CD14-positive monocyte (primary cell): ENCODE results near the gene TNFAIP2. TPM values are rescaled to one million over a fixed set of nuclear protein-coding genes. Genes with fewer than 3 reads are reported as not detected.

Source experiments
- DNase-seq, 3 donors: peaks; one replicate each; pipeline ENCODE4 v3.0.0-alpha.2; 2011 to 2022
- H2AFZ ChIP-seq: 2 replicates; pipeline ENCODE4 v1.6.0; 2012; ENCODE audit warnings: mild to moderate bottlenecking, low read depth, low read length, inconsistent platforms; ENCODE audit not compliant: insufficient read depth, poor library complexity, severe bottlenecking
- H3K27ac ChIP-seq, 2 donors: 1 replicate in 1 of 2; 2 replicates in 1 of 2; pipeline ENCODE4 v1.5.1; 2012 to 2013; ENCODE audit warnings: low read length in 2 of 2, control low read depth in 1 of 2, inconsistent platforms in 1 of 2, low read depth in 1 of 2, mild to moderate bottlenecking in 1 of 2
- H3K27me3 ChIP-seq, 2 donors: one replicate each; pipeline versions ENCODE4 v1.6.0 to v1.6.1; 2011 to 2013; ENCODE audit warnings: low read length in 2 of 2; ENCODE audit not compliant: control insufficient read depth in 2 of 2, insufficient read depth in 2 of 2
- H3K36me3 ChIP-seq, 2 donors: replicated peaks in 1 of 2; 1 replicate in 1 of 2; 2 replicates in 1 of 2; pipeline versions ENCODE4 v1.5.1 to v1.6.1; 2012 to 2013; ENCODE audit warnings: low read length in 2 of 2, control low read depth in 1 of 2, inconsistent platforms in 1 of 2, mild to moderate bottlenecking in 1 of 2; ENCODE audit not compliant: insufficient read depth in 2 of 2, control insufficient read depth in 1 of 2
- H3K4me1 ChIP-seq, 2 donors: 1 replicate in 1 of 2; 2 replicates in 1 of 2; pipeline versions ENCODE4 v1.5.1 to v1.6.1; 2012 to 2013; ENCODE audit warnings: low read length in 2 of 2, control low read depth in 1 of 2, inconsistent platforms in 1 of 2, mild to moderate bottlenecking in 1 of 2, moderate library complexity in 1 of 2; ENCODE audit not compliant: insufficient read depth in 2 of 2, control insufficient read depth in 1 of 2
- H3K4me2 ChIP-seq: replicated peaks from 2 replicates; pipeline ENCODE3; 2012; ENCODE audit warnings: low read length, moderate library complexity, mild to moderate bottlenecking; ENCODE audit not compliant: poor library complexity, severe bottlenecking; ENCODE audit errors: extremely low read depth
- H3K4me3 ChIP-seq, 3 experiments: fragments of 200-600 bp in 1 of 3; sonication (generic) in 1 of 3; replicated peaks in 1 of 3; 1 replicate in 2 of 3; 2 replicates in 1 of 3; pipeline ENCODE4 v1.5.1; 2011 to 2013; ENCODE audit warnings: low read length in 3 of 3, mild to moderate bottlenecking in 3 of 3, control low read depth in 2 of 3, low read depth in 2 of 3, inconsistent platforms in 1 of 3, moderate library complexity in 1 of 3
- H3K79me2 ChIP-seq: 2 replicates; pipeline ENCODE4 v1.6.0; 2012; ENCODE audit warnings: mild to moderate bottlenecking, control low read depth, inconsistent platforms, low read length, moderate library complexity; ENCODE audit not compliant: insufficient read depth
- H3K9ac ChIP-seq: 2 replicates; pipeline ENCODE4 v1.6.0; 2017; ENCODE audit warnings: low read length, mild to moderate bottlenecking; ENCODE audit not compliant: insufficient read depth, poor library complexity, severe bottlenecking
- H3K9me3 ChIP-seq, 2 donors: replicated peaks in 1 of 2; 1 replicate in 1 of 2; 2 replicates in 1 of 2; pipeline versions ENCODE4 v1.5.1 to v1.6.1; 2012 to 2013; ENCODE audit warnings: low read length in 2 of 2, control low read depth in 1 of 2; ENCODE audit not compliant: control insufficient read depth in 1 of 2, insufficient read depth in 1 of 2
- H4K20me1 ChIP-seq: 2 replicates; pipeline ENCODE4 v1.6.0; 2012; ENCODE audit warnings: mild to moderate bottlenecking, low read length, control low read depth, moderate library complexity; ENCODE audit not compliant: insufficient read depth
- H3K27ac Mint-ChIP-seq, 7 donors: one replicate each; pipeline ENCODE4 v1.8.0; 2020; ENCODE audit warnings: mild to moderate bottlenecking in 7 of 7, mixed read lengths in 7 of 7, moderate library complexity in 6 of 7, inconsistent platforms in 2 of 7
- H3K27me3 Mint-ChIP-seq, 3 donors: one replicate each; pipeline ENCODE4 v1.8.0; 2021 to 2022; ENCODE audit warnings: low read depth in 3 of 3, mild to moderate bottlenecking in 3 of 3, mixed read lengths in 3 of 3, moderate library complexity in 3 of 3, inconsistent platforms in 1 of 3
- H3K36me3 Mint-ChIP-seq, 2 donors: one replicate each; pipeline ENCODE4 v1.8.0; 2020; ENCODE audit warnings: mixed read lengths in 2 of 2, inconsistent platforms in 1 of 2, mild to moderate bottlenecking in 1 of 2
- H3K4me1 Mint-ChIP-seq: one replicate; pipeline ENCODE4 v1.8.0; 2020; ENCODE audit warnings: mild to moderate bottlenecking, mixed read lengths
- H3K4me3 Mint-ChIP-seq, 2 donors: one replicate each; pipeline ENCODE4 v1.8.0; 2020; ENCODE audit warnings: mild to moderate bottlenecking in 2 of 2, mixed read lengths in 2 of 2, moderate library complexity in 1 of 2
- H3K9me3 Mint-ChIP-seq, 7 donors: one replicate each; pipeline ENCODE4 v1.8.0; 2020 to 2022; ENCODE audit warnings: mixed read lengths in 7 of 7, mild to moderate bottlenecking in 6 of 7, moderate library complexity in 6 of 7, inconsistent platforms in 2 of 7
- WGBS: methylation state at CpG from one replicate; pipeline ENCODE4 v1.1.5; 2013; ENCODE audit warnings: missing lambda C conversion rate; ENCODE audit not compliant: insufficient coverage; 5-methylcytosine and 5-hydroxymethylcytosine counted together
- intact Hi-C, 2 donors: fragments of 100-400 bp; cut with micrococcal nuclease; formaldehyde crosslinking; loops; one replicate each; pipeline versions ENCODE4 v1.15.0 to v1.15.1; 2023
- polyA plus RNA-seq, 3 donors: library from polyadenylated mRNA; depleted of rRNA in 1 of 3; unstranded in 2 of 3; stranded (reverse) in 1 of 3; fragments of 300-500 nt in 2 of 3; fragments of >200 nt in 1 of 3; fragmentation: Illumina TruSeq in 2 of 3; gene quantifications; 1 replicate in 2 of 3; 2 replicates in 1 of 3; pipeline ENCODE4 v1.2.3, GENCODE V29; 2012 to 2021
- TF ChIP-seq, protein P1 (sequence below): fragments of 200-600 bp; IDR thresholded peaks from one replicate; pipeline ENCODE4 v1.8.0; 2022; ENCODE audit warnings: antibody characterized with exemption, mild to moderate bottlenecking

TNFAIP2 gene
- polyA plus RNA-seq, 3 donors, result 41.5 to 1,807 (median 50.8) TPM

DNA sequence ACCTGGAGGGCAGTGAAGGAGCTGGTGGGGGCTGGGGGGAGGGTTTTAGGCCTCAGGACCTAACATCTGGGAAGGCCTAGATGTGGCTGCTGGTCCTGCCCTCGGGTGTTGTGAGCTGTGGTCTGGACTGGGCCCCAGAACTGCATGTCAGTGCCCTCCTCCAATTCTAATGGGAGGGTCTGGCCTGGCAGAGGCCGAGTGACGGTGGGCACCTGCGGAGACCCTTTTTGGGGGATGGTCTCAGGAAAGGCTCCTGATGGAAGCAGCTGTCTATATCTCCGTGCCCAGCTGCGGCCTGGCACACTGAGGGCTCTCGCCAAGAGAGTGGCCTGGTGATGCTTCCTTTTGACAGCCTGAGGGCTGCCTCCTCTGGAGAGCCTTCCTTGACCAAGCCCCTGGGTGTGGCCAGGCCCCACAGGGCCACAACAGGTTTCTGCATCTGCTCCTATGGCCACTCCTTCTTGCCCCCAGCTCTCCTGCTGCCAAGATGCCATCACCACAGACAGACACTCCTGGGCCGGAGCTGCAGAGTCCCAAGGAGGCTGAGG, 23.5 kb upstream of the TNFAIP2 start:
- Histone ChIP-seq H3K79me2 (no peaks in the 10 kb centered on the region), H3K36me3 (no peaks in the 10 kb centered on the region), H3K9me3 (peaks cover 0 to 10% of the 10 kb centered on the region in 2 donors), H3K4me1 (peaks cover 12 to 28% of the 10 kb centered on the region in 2 donors), H2AFZ (no peak overlapping the region), H3K4me3 (no peak overlapping the region), H3K27me3 (peaks cover 21 to 38% of the 10 kb centered on the region in 2 donors), H3K9ac (no peak overlapping the region), H3K4me2 (no peak overlapping the region), H3K27ac (no peak overlapping the region), H4K20me1 (no peaks in the 10 kb centered on the region)
- 91% methylated on average over 7 of the region's 8 CpGs for WGBS
- intact Hi-C loops, result loop anchor here in 1 of 2 donors (5.0 kb wide), 2 partner anchors 37 to 87 kb away; no protein-coding TSS in a partner anchor
- Mint-ChIP-seq H3K4me3 (no peak overlapping the region), H3K36me3 (peaks cover 7 to 8% of the 10 kb centered on the region in 2 donors), H3K4me1 (peaks cover 7% of the 10 kb centered on the region), H3K27ac (no peak overlapping the region), H3K9me3 (peaks cover 0 to 21% (median 5%) of the 10 kb centered on the region in 7 donors), H3K27me3 (peaks cover 38 to 47% (median 44%) of the 10 kb centered on the region in 3 donors)
- TF ChIP-seq, protein P1, sequence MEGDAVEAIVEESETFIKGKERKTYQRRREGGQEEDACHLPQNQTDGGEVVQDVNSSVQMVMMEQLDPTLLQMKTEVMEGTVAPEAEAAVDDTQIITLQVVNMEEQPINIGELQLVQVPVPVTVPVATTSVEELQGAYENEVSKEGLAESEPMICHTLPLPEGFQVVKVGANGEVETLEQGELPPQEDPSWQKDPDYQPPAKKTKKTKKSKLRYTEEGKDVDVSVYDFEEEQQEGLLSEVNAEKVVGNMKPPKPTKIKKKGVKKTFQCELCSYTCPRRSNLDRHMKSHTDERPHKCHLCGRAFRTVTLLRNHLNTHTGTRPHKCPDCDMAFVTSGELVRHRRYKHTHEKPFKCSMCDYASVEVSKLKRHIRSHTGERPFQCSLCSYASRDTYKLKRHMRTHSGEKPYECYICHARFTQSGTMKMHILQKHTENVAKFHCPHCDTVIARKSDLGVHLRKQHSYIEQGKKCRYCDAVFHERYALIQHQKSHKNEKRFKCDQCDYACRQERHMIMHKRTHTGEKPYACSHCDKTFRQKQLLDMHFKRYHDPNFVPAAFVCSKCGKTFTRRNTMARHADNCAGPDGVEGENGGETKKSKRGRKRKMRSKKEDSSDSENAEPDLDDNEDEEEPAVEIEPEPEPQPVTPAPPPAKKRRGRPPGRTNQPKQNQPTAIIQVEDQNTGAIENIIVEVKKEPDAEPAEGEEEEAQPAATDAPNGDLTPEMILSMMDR, result no peak
- DNase-seq, result no peak

DNA sequence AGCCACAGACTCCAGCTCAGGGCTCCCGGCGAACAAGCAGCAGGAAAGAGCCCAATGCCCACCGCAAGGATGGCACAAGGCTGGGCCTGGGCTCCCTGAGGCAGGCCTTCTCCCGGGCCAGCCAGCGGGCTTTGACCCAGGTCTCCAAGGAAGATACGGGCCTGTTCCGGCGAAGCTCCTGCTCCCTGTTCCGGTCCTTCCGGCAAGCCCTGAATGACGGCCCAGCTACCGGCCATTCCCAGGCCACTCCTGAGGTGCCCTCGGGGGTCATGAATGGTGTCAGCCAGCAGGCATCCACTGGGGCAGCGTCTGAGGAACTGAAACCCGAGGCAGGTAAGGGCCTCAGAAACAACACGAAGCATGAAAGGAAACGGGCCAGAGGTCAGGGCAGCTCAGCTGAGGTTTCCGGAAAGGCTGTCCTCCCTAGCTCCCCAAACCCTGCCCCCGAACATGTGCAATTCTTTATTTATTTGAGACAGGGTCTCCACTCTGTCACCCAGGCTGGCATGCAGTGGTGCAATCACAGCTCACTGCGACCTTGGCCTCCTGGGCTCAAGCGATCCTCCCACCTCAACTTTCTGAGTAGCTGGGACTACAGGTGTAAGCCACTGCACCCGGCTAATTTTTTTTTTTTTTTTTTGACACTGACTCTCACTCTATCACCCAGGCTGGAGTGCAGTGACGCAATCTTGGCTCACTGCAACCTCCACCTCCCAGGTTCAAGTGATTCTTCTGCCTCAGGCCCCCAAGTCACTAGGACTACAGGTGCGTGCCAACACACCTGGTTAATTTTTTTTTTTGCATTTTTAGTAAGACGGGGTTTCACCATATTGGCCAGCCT, 22.8 kb upstream of the TNFAIP2 start:
- no peak for DNase-seq
- Mint-ChIP-seq H3K4me3 (no peak overlapping the region), H3K9me3 (peaks cover 0 to 21% (median 5%) of the 10 kb centered on the region in 7 donors), H3K36me3 (peaks cover 7 to 8% of the 10 kb centered on the region in 2 donors), H3K27me3 (peaks cover 43 to 53% (median 51%) of the 10 kb centered on the region in 3 donors), H3K4me1 (peaks cover 12% of the 10 kb centered on the region), H3K27ac (no peak overlapping the region)
- H3K27ac ChIP-seq, result no peak overlapping the region
- no peak overlapping the region for H3K4me3 ChIP-seq
- H3K27me3 ChIP-seq, result peaks cover 21 to 38% of the 10 kb centered on the region in 2 donors
- H3K36me3 ChIP-seq, result no peaks in the 10 kb centered on the region
- H3K4me1 ChIP-seq, result peaks cover 19 to 33% of the 10 kb centered on the region in 2 donors
- WGBS, result 94% methylated on average over 20 of the region's 25 CpGs
- intact Hi-C loops, result loop anchor here in 1 of 2 donors (5.0 kb wide), 2 partner anchors 37 to 87 kb away; no protein-coding TSS in a partner anchor
- peaks cover 0 to 10% of the 10 kb centered on the region in 2 donors for H3K9me3 ChIP-seq
- H2AFZ ChIP-seq, result no peak overlapping the region
- TF ChIP-seq, protein P1, result no peak
- no peaks in the 10 kb centered on the region for H3K79me2 ChIP-seq
- no peaks in the 10 kb centered on the region for H4K20me1 ChIP-seq
- no peak overlapping the region for H3K4me2 ChIP-seq
- H3K9ac ChIP-seq, result no peak overlapping the region
